Gastroesophageal sphincter (tissue), 3 donors: ENCODE measurements around the gene KIF26A.

Experiments used
- CTCF ChIP-seq, 4 experiments: fragments of 200-600 bp in 2 of 4; fragments of 450-650 bp in 2 of 4; sonication (generic) in 1 of 4; IDR thresholded peaks; one replicate each; pipeline ENCODE4 v1.5.1; 2017 to 2019; ENCODE audit warnings: antibody characterized with exemption in 4 of 4, mild to moderate bottlenecking in 2 of 4, moderate library complexity in 2 of 4
- EP300 ChIP-seq: sonication (generic); formaldehyde crosslinking; IDR thresholded peaks from one replicate; pipeline ENCODE4 v1.6.1; 2017; ENCODE audit warnings: antibody characterized with exemption, mild to moderate bottlenecking
- POLR2AphosphoS5 ChIP-seq: sonication (generic); formaldehyde crosslinking; IDR thresholded peaks from one replicate; pipeline ENCODE4 v1.6.1; 2017; ENCODE audit warnings: antibody characterized with exemption

- TF ChIP-seq POLR2AphosphoS5 = no peak
- TF ChIP-seq EP300 = no peak
- TF ChIP-seq CTCF (IDR thresholded peaks at IDR 0.05) = no peak
Observed at GRCh38 chr14:104221636-104222369, 83.4 kb downstream of the KIF26A start.
